Measurements from ENCODE around the gene WRNIP1. TPM values are rescaled to one million over a fixed set of nuclear protein-coding genes. Genes with fewer than 3 reads are reported as not detected.
A peak's percentile ranks its signal among the peaks of the same experiment; 100 is the strongest.

WRNIP1 gene
- total RNA-seq, 1 experiment from 2014 or later = 51.7 TPM

GRCh38 chr6:2729921-2730320 is 35.3 kb upstream of the WRNIP1 start:
- Histone ChIP-seq H3K27me3 (replicated peaks; ENCODE audit: control insufficient read depth, insufficient read depth, low read length) (no peaks in the 10 kb centered on the region), H3K4me1 (peaks cover 47% of the 10 kb centered on the region), H3K9me3 (no peaks in the 10 kb centered on the region), H3K36me3 (ENCODE audit: control insufficient read depth, insufficient read depth, low read length) (no peaks in the 10 kb centered on the region), H3K4me3 (ENCODE audit: low read depth, low read length) (no peak overlapping the region)
- ChIA-PET POLR2A (no interaction called here), CTCF (no interaction called here)
- Mint-ChIP-seq H3K9me3 (ENCODE audit: unreplicated experiment) (no peaks in the 10 kb centered on the region), H3K4me1 (ENCODE audit: low read depth, unreplicated experiment) (peaks cover 18% of the 10 kb centered on the region), H3K36me3 (ENCODE audit: insufficient read depth, unreplicated experiment) (no peaks in the 10 kb centered on the region), H3K4me3 (ENCODE audit: unreplicated experiment) (no peak overlapping the region), H3K27ac (ENCODE audit: unreplicated experiment) (no peak overlapping the region), H3K27me3 (ENCODE audit: insufficient read depth, unreplicated experiment) (no peaks in the 10 kb centered on the region)
- TF ChIP-seq, protein P1, sequence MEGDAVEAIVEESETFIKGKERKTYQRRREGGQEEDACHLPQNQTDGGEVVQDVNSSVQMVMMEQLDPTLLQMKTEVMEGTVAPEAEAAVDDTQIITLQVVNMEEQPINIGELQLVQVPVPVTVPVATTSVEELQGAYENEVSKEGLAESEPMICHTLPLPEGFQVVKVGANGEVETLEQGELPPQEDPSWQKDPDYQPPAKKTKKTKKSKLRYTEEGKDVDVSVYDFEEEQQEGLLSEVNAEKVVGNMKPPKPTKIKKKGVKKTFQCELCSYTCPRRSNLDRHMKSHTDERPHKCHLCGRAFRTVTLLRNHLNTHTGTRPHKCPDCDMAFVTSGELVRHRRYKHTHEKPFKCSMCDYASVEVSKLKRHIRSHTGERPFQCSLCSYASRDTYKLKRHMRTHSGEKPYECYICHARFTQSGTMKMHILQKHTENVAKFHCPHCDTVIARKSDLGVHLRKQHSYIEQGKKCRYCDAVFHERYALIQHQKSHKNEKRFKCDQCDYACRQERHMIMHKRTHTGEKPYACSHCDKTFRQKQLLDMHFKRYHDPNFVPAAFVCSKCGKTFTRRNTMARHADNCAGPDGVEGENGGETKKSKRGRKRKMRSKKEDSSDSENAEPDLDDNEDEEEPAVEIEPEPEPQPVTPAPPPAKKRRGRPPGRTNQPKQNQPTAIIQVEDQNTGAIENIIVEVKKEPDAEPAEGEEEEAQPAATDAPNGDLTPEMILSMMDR (IDR thresholded peaks at IDR 0.05; ENCODE audit: insufficient read depth in 1 of 2, low read depth in 1 of 2, low read length in 1 of 2, severe bottlenecking in 1 of 2, unreplicated experiment in 1 of 2) = no peak
- DNase-seq = no peak
- intact Hi-C loops (cut with micrococcal nuclease; ENCODE audit: unreplicated experiment) = no loop called here
- BruUV-seq (replicated peaks) = no TSS peak

DNA sequence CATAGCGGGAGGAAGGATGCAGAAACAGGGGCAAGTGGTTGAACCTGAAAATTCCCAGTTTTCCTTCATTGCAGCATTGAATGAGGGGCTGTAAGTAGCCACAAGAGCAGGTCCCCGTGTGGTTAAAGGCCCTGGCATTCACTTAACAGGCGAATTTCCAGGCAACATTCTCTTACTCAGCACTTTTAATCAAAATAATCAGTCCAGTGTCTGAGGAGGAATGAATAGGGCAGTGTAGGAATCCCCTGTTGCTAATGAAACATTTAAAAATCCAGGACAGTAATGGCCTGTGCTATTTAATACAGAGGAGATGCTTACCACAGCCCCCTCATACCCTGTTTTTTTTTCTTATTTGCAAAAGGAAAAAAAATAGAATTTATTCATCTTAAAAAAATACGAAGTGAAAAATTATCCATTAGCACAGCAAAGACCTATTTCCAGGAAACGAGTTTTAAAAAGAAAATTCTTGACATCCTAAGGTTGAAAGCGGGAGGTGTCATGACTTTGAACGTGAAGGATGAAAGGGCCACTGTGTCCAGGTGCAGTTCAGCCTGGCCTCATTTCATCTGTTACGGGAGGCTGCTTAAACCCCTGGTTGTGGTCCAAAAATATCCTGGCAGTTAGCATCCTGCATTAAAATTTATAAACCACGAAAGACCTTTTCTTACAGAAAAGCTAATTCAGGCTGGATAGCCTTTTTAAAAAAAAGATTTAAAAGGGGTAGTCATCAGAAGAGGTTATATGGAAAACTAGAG is 34.7 kb upstream of the WRNIP1 start:
- H3K27ac Mint-ChIP-seq (ENCODE audit: unreplicated experiment) = no peak overlapping the region
- no peaks in the 10 kb centered on the region for H3K27me3 ChIP-seq (replicated peaks; ENCODE audit: control insufficient read depth, insufficient read depth, low read length)
- H3K4me1 ChIP-seq = peaks cover 43% of the 10 kb centered on the region
- DNase-seq = no peak
- no TSS peak for BruUV-seq (replicated peaks)
- H3K4me3 ChIP-seq (ENCODE audit: low read depth, low read length) = no peak overlapping the region
- H3K9me3 ChIP-seq = no peaks in the 10 kb centered on the region
- no peaks in the 10 kb centered on the region for H3K36me3 ChIP-seq (ENCODE audit: control insufficient read depth, insufficient read depth, low read length)
- no peaks in the 10 kb centered on the region for H3K9me3 Mint-ChIP-seq (ENCODE audit: unreplicated experiment)
- no peaks in the 10 kb centered on the region for H3K27me3 Mint-ChIP-seq (ENCODE audit: insufficient read depth, unreplicated experiment)
- intact Hi-C loops (cut with micrococcal nuclease; ENCODE audit: unreplicated experiment) = no loop called here
- TF ChIP-seq, protein P1 (IDR thresholded peaks at IDR 0.05; ENCODE audit: insufficient read depth in 1 of 2, low read depth in 1 of 2, low read length in 1 of 2, severe bottlenecking in 1 of 2, unreplicated experiment in 1 of 2) = no peak
- CTCF ChIA-PET = no interaction called here
- no peak overlapping the region for H3K4me3 Mint-ChIP-seq (ENCODE audit: unreplicated experiment)
- peaks cover 13% of the 10 kb centered on the region for H3K4me1 Mint-ChIP-seq (ENCODE audit: low read depth, unreplicated experiment)
- no peaks in the 10 kb centered on the region for H3K36me3 Mint-ChIP-seq (ENCODE audit: insufficient read depth, unreplicated experiment)
- POLR2A ChIA-PET = no interaction called here

DNA sequence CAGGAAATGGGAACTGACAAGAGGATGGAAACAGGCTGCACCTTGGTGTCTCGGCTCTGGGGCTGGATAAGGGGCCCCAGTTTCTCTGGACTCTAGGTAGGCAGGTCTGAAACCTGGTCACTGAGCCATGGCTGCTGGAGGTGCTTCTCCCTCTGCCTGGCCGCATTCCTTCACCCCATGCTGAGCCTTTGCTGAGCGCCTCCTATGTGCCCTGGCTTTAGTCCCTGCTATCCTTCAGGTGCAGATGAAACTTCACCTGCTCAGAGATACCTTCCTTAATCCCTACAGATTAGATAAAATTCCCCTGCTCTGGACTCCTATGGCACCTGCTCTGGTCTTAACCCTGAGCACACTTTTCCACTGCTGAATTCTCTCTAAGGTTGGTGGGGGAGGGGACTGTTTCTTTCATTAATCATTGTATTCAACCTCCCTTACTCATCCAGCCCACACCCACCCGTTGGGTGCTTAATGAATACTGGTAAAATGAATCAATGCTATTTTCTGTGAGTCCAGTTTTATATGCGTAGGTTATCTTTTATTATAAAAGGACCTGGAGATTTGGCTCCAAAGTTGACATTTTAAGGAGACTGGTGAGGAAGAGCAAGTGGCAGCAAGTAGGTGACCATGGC is 33.8 kb upstream of the WRNIP1 start:
- intact Hi-C loops (cut with micrococcal nuclease; ENCODE audit: unreplicated experiment) = no loop called here

More for the DNA sequence above, 33.8 kb upstream of the WRNIP1 start:
- Histone ChIP-seq H3K27me3 (replicated peaks; ENCODE audit: control insufficient read depth, insufficient read depth, low read length) (no peaks in the 10 kb centered on the region), H3K4me1 (peaks cover 35% of the 10 kb centered on the region), H3K9me3 (no peaks in the 10 kb centered on the region), H3K36me3 (ENCODE audit: control insufficient read depth, insufficient read depth, low read length) (no peaks in the 10 kb centered on the region), H3K4me3 (ENCODE audit: low read depth, low read length) (no peak overlapping the region)
- peak overlapping the region; percentile 64 for H3K27ac Mint-ChIP-seq (ENCODE audit: unreplicated experiment)
- no peaks in the 10 kb centered on the region for H3K27me3 Mint-ChIP-seq (ENCODE audit: insufficient read depth, unreplicated experiment)
- peak; percentile 65 to 78 for DNase-seq
- no peaks in the 10 kb centered on the region for H3K9me3 Mint-ChIP-seq (ENCODE audit: unreplicated experiment)
- BruUV-seq (replicated peaks) = no TSS peak
- no peak overlapping the region for H3K4me3 Mint-ChIP-seq (ENCODE audit: unreplicated experiment)
- CTCF ChIA-PET = interaction anchor here (0.5 kb wide), 1 partner anchor 322 kb away, joined by 3 read pairs; no protein-coding TSS in a partner anchor
- H3K36me3 Mint-ChIP-seq (ENCODE audit: insufficient read depth, unreplicated experiment) = no peaks in the 10 kb centered on the region
- TF ChIP-seq, protein P1 (IDR thresholded peaks at IDR 0.05; ENCODE audit: insufficient read depth in 1 of 2, low read depth in 1 of 2, low read length in 1 of 2, severe bottlenecking in 1 of 2, unreplicated experiment in 1 of 2) = no peak
- H3K4me1 Mint-ChIP-seq (ENCODE audit: low read depth, unreplicated experiment) = peaks cover 12% of the 10 kb centered on the region
- POLR2A ChIA-PET = no interaction called here
